ENCODE data around the gene SLC25A30.

The SLC25A30 gene

GRCh38 chr13:45384474-45385174 is 33.5 kb downstream of the SLC25A30 start:
- TF ChIP-seq TAF1 (IDR thresholded peaks at IDR 0.05; ENCODE audit: borderline replicate concordance, insufficient read depth, low read length), result no peak
- no peak for TF ChIP-seq POLR2AphosphoS5 (IDR thresholded peaks at IDR 0.05; ENCODE audit: low read depth, low read length)
- TF ChIP-seq, protein P1, sequence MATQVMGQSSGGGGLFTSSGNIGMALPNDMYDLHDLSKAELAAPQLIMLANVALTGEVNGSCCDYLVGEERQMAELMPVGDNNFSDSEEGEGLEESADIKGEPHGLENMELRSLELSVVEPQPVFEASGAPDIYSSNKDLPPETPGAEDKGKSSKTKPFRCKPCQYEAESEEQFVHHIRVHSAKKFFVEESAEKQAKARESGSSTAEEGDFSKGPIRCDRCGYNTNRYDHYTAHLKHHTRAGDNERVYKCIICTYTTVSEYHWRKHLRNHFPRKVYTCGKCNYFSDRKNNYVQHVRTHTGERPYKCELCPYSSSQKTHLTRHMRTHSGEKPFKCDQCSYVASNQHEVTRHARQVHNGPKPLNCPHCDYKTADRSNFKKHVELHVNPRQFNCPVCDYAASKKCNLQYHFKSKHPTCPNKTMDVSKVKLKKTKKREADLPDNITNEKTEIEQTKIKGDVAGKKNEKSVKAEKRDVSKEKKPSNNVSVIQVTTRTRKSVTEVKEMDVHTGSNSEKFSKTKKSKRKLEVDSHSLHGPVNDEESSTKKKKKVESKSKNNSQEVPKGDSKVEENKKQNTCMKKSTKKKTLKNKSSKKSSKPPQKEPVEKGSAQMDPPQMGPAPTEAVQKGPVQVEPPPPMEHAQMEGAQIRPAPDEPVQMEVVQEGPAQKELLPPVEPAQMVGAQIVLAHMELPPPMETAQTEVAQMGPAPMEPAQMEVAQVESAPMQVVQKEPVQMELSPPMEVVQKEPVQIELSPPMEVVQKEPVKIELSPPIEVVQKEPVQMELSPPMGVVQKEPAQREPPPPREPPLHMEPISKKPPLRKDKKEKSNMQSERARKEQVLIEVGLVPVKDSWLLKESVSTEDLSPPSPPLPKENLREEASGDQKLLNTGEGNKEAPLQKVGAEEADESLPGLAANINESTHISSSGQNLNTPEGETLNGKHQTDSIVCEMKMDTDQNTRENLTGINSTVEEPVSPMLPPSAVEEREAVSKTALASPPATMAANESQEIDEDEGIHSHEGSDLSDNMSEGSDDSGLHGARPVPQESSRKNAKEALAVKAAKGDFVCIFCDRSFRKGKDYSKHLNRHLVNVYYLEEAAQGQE (IDR thresholded peaks at IDR 0.05; ENCODE audit: insufficient read depth in 1 of 2, low read depth in 2 of 2, low read length in 2 of 2), result no peak
- TF ChIP-seq SIN3A (IDR thresholded peaks at IDR 0.05; ENCODE audit: borderline replicate concordance, insufficient read depth, low read length), result no peak
- no peak for TF ChIP-seq FOXP2 (optimal IDR thresholded peaks at IDR 0.05; ENCODE audit: borderline replicate concordance, extremely low read depth, extremely low read length, insufficient read depth)

DNA sequence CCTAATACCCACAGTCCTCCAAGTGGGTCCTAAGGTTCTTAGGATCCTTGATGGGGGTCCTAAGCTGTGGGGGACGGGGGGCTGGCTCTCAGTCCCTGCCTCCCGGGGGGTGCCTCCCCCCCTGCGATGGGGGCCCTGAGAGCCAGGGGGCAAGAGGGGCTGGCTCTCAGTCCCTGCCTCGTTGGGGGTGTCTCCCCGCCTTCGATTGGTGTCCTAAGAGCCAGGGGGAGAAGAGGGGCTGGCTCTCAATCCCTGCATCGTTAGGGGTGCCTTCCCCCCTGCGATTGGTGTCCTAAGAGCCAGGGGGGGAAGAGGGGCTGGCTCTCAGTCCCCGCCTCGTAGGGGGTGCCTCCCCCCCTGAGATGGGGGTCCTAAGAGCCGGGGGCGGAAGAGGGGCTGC is 37.0 kb downstream of the SLC25A30 start:
- TF ChIP-seq, protein P1 (IDR thresholded peaks at IDR 0.05; ENCODE audit: insufficient read depth in 1 of 2, low read depth in 2 of 2, low read length in 2 of 2), result no peak
- TF ChIP-seq POLR2AphosphoS5 (IDR thresholded peaks at IDR 0.05; ENCODE audit: low read depth, low read length), result no peak
- no peak for TF ChIP-seq TAF1 (IDR thresholded peaks at IDR 0.05; ENCODE audit: borderline replicate concordance, insufficient read depth, low read length)
- no peak for TF ChIP-seq SIN3A (IDR thresholded peaks at IDR 0.05; ENCODE audit: borderline replicate concordance, insufficient read depth, low read length)
- no peak for TF ChIP-seq FOXP2 (optimal IDR thresholded peaks at IDR 0.05; ENCODE audit: borderline replicate concordance, extremely low read depth, extremely low read length, insufficient read depth)

GRCh38 chr13:45374917-45375316 is 43.3 kb downstream of the SLC25A30 start:
- no peak for TF ChIP-seq FOXP2 (optimal IDR thresholded peaks at IDR 0.05; ENCODE audit: borderline replicate concordance, extremely low read depth, extremely low read length, insufficient read depth)
- TF ChIP-seq POLR2AphosphoS5 (IDR thresholded peaks at IDR 0.05; ENCODE audit: low read depth, low read length), result no peak
- TF ChIP-seq, protein P1 (IDR thresholded peaks at IDR 0.05; ENCODE audit: insufficient read depth in 1 of 2, low read depth in 2 of 2, low read length in 2 of 2), result no peak
- no peak for TF ChIP-seq TAF1 (IDR thresholded peaks at IDR 0.05; ENCODE audit: borderline replicate concordance, insufficient read depth, low read length)
- TF ChIP-seq SIN3A (IDR thresholded peaks at IDR 0.05; ENCODE audit: borderline replicate concordance, insufficient read depth, low read length), result no peak

DNA sequence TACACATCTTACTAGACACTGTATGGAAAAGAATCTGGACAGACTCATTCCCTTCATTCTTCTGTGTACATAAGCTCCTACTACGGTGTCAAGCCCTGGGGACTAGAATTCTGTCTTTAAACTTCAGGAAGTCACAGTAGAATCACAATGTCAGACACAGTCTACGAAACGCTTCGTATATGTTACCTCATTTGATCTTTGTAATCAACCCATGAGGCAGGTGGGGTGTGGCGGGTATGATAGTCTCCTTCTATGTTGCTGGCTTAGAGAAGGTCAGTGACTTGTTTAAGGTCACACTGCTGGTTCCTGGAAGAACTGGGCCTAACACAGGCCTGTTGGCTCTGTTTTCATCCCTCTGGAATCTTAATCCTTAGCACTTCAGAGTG is 45.0 kb downstream of the SLC25A30 start:
- no peak for TF ChIP-seq SIN3A (IDR thresholded peaks at IDR 0.05; ENCODE audit: borderline replicate concordance, insufficient read depth, low read length)
- TF ChIP-seq POLR2AphosphoS5 (IDR thresholded peaks at IDR 0.05; ENCODE audit: low read depth, low read length), result no peak
- TF ChIP-seq, protein P1 (IDR thresholded peaks at IDR 0.05; ENCODE audit: insufficient read depth in 1 of 2, low read depth in 2 of 2, low read length in 2 of 2), result no peak
- TF ChIP-seq TAF1 (IDR thresholded peaks at IDR 0.05; ENCODE audit: borderline replicate concordance, insufficient read depth, low read length), result no peak
- TF ChIP-seq FOXP2 (optimal IDR thresholded peaks at IDR 0.05; ENCODE audit: borderline replicate concordance, extremely low read depth, extremely low read length, insufficient read depth), result no peak
